EH (cell line): ENCODE measurements around the gene MYO1B.
A peak's percentile ranks its signal among the peaks of the same experiment; 100 is the strongest.
"Not testable (repeated sequence)": the region's sequence is repeated elsewhere in the genome, so short reads cannot be mapped to it uniquely, and the experiment has no call there.

ENCODE experiments used
- DNase-seq: peaks from one replicate; pipeline ENCODE4 v3.0.0-alpha.2; 2015; ENCODE audit warnings: low read depth

The MYO1B gene

GRCh38 chr2:191452065-191452464, 206.9 kb downstream of the MYO1B start:
- DNase-seq = no peak

GRCh38 chr2:191453761-191454160, 208.6 kb downstream of the MYO1B start:
- no peak for DNase-seq

DNA sequence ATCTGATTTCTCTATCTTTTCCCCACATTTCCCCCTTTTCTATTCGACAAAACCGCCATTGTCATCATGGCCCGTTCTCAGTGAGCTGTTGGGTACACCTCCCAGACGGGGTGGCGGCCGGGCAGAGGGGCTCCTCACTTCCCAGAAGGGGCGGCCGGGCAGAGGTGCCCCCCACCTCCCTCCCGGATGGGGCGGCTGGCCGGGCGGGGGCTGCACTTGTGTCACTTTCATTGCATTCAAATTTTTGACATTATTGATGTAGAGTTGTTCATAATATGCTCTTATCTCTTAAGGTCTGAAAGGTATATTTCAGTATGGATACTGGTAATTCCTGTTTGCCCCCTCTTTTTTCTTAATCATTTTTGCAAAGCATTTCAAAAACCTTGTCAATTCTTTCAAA, 211.3 kb downstream of the MYO1B start:
- DNase-seq = not testable (repeated sequence)

GRCh38 chr2:191459158-191459557, 214.0 kb downstream of the MYO1B start:
- DNase-seq = no peak

DNA sequence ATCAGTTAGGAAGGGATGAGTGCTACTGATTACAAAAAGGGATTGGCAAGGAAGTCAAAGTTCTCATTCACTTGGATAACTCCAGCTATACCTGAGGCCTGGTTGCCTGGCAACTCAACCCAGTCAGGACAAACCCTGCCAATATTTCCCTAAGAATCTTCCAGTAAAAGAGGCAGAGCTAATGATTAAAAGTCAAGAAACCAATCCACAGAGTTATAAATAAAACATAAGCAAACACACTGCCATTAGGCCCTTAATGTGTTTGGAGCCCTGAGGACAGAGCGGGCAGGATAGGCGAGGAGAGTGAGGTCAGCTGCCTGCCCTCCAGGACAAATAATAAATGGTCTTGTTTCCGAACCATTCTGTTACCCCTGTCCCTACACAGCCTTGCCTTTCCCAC, 217.2 kb downstream of the MYO1B start:
- DNase-seq = no peak

GRCh38 chr2:191463790-191464189, 218.6 kb downstream of the MYO1B start:
- no peak for DNase-seq

DNA sequence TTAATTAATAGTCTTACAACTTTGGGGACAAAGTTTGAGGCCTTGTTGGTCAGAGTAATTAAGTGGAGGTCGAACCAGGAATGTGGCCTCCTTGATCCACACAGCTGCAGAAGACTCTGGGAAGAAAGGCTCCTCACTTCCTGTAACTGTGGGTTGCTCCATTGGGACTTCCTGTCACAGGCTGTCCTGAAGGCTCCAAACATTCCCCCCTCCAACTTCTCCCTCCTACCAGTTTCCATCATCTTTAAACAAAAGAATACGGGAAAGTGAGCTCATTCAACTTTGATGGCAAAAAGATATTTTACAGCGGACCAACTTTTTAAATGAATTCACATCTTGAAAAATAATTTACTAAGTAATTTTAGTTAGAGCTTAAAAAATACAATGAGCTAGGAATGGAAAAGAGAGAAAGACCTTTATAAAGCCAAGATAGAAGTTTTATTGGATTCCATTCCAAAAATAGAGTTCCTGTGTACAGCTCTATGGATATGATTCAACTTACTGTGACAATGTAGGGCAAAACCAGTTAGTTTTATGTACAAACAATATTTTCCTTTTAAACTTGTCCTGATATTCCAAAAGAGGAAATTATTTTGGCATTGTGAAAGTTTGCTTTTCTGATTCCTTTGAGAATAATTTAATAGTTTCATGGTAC, 220.7 kb downstream of the MYO1B start:
- DNase-seq = peak; percentile 79

DNA sequence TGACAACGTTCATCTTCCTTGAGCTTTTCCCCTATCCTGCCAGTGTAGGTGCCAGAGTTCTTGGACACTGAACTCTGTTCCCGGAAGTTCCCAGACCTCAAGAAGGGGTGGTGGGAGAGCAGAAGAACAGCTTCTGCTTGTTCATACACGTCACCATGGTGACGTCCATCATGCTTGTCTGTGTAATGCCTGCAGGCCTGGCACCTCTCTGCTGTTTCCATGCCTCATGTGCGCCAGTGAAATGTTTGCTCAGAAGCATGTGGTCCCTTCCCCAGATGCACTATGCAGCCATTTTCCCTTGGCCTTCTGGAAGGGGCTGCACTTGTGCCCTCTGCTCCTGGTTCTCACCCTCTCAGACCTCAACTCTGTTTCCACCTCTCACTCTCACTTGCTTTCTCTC, 221.9 kb downstream of the MYO1B start:
- DNase-seq = no peak

- DNase-seq = no peak
These were observed 225.1 kb downstream of the MYO1B start for GRCh38 chr2:191470306-191470705.

GRCh38 chr2:191474464-191474863, 229.3 kb downstream of the MYO1B start:
- DNase-seq = no peak
